GM12892 (cell line): Measurements from ENCODE around the gene RHBG. TPM values are rescaled to one million over a fixed set of nuclear protein-coding genes. Genes with fewer than 3 reads are reported as not detected.
"Not testable (repeated sequence)": the region's sequence is repeated elsewhere in the genome, so short reads cannot be mapped to it uniquely, and the experiment has no call there.

Source experiments
- DNase-seq: peaks from one replicate; pipeline ENCODE4 v3.0.0; 2011; ENCODE audit not compliant: insufficient read length
- FAIRE-seq: peaks from 2 replicates; lab custom pipeline; 2011; peaks lifted over from hg19 to GRCh38; lab: Jason Lieb, UNC
- POLR2A ChIP-seq: IDR thresholded peaks from 2 replicates; pipeline ENCODE4 v1.6.1; 2011; ENCODE audit warnings: low read depth, low read length, control low read depth
- POLR2AphosphoS5 ChIP-seq: IDR thresholded peaks from 2 replicates; pipeline ENCODE4 v1.6.1; 2011; ENCODE audit warnings: low read depth, low read length, control low read depth
- TAF1 ChIP-seq: IDR thresholded peaks from 2 replicates; pipeline ENCODE4 v1.6.1; 2011; ENCODE audit warnings: low read depth, mild to moderate bottlenecking, control low read depth, low read length, borderline replicate concordance
- polyA plus RNA-seq: library from polyadenylated mRNA; unstranded; fragments of >200 nt; gene quantifications from one replicate; pipeline ENCODE4 v1.2.1, GENCODE V29; 2012; ENCODE audit warnings: missing spikeins, inconsistent platforms; ENCODE audit not compliant: missing spikeins

Gene RHBG
- polyA plus RNA-seq, result 0.85 TPM

GRCh38 chr1:156368889-156369684 is at the start of gene RHBG:
RHBG (plus strand) TSS chr1:156369211; CDS start chr1:156369250, 39 bp downstream.
- no peak for TF ChIP-seq POLR2AphosphoS5
- TF ChIP-seq POLR2A, result no peak
- TF ChIP-seq TAF1, result no peak
- DNase-seq (peak; percentile 7), FAIRE-seq (no peak)

- TF ChIP-seq POLR2AphosphoS5 (no peak), POLR2A (no peak), TAF1 (no peak)
- FAIRE-seq, result no peak
- no peak for DNase-seq
Observed at GRCh38 chr1:156319664-156320063, 49.3 kb upstream of the RHBG start.

- no peak for TF ChIP-seq POLR2AphosphoS5
- TF ChIP-seq TAF1, result no peak
- no peak for TF ChIP-seq POLR2A
- FAIRE-seq, result no peak
- DNase-seq, result no peak
Observed at GRCh38 chr1:156320560-156320959, 48.5 kb upstream of the RHBG start.

GRCh38 chr1:156323179-156323578 is 45.8 kb upstream of the RHBG start:
- not testable (repeated sequence) for FAIRE-seq, DNase-seq

GRCh38 chr1:156336242-156336641 is 32.8 kb upstream of the RHBG start:
- FAIRE-seq, result no peak
- no peak for DNase-seq
- TF ChIP-seq POLR2AphosphoS5, result no peak
- TF ChIP-seq TAF1, result no peak
- no peak for TF ChIP-seq POLR2A

GRCh38 chr1:156337052-156337887 is 31.7 kb upstream of the RHBG start:
- TF ChIP-seq POLR2A (no peak), POLR2AphosphoS5 (no peak), TAF1 (no peak)
- DNase-seq (no peak), FAIRE-seq (no peak)

GRCh38 chr1:156337888-156338179 is 31.2 kb upstream of the RHBG start:
- TF ChIP-seq TAF1, result no peak
- TF ChIP-seq POLR2AphosphoS5, result no peak
- FAIRE-seq, result no peak
- no peak for DNase-seq

GRCh38 chr1:156338180-156338976 is 30.6 kb upstream of the RHBG start, which contains the start of the genes CCT3 and TSACC:
CCT3 (minus strand) TSS chr1:156338292; CDS start chr1:156338184, 108 bp downstream.
TSACC (plus strand) TSS chr1:156338526; CDS start chr1:156339758, 1,232 bp downstream.
- TF ChIP-seq TAF1 (peak; percentile 88), POLR2A (peak; percentile 94), POLR2AphosphoS5 (peak; percentile 96)
- peak; percentile 91 for DNase-seq
- FAIRE-seq, result peak; percentile 99

GRCh38 chr1:156342166-156342955 is 26.6 kb upstream of the RHBG start:
- no peak for TF ChIP-seq TAF1
- TF ChIP-seq POLR2A, result no peak
- no peak for TF ChIP-seq POLR2AphosphoS5
- DNase-seq (no peak), FAIRE-seq (no peak)

GRCh38 chr1:156344409-156344808 is 24.6 kb upstream of the RHBG start:
- DNase-seq (no peak), FAIRE-seq (no peak)
- TF ChIP-seq TAF1 (no peak), POLR2AphosphoS5 (no peak), POLR2A (no peak)

GRCh38 chr1:156346035-156346434 is 23.0 kb upstream of the RHBG start:
- FAIRE-seq, DNase-seq: not testable (repeated sequence)
